Esophagus (tissue), 2 donors: ENCODE results near the gene HS6ST1. TPM values are rescaled to one million over a fixed set of nuclear protein-coding genes. Genes with fewer than 3 reads are reported as not detected.
A peak's percentile ranks its signal among the peaks of the same experiment; 100 is the strongest.

Experiments used
- H3K27ac ChIP-seq, 2 donors: one replicate each; pipeline ENCODE4 v1.5.1; 2013; ENCODE audit warnings: low read depth in 2 of 2, mild to moderate bottlenecking in 2 of 2, inconsistent platforms in 1 of 2, low read length in 1 of 2, moderate library complexity in 1 of 2
- H3K27me3 ChIP-seq, 2 donors: one replicate each; pipeline ENCODE4 v1.6.1; 2013; ENCODE audit warnings: low read length in 2 of 2, control low read depth in 1 of 2, mild to moderate bottlenecking in 1 of 2; ENCODE audit not compliant: insufficient read depth in 2 of 2, control insufficient read depth in 1 of 2
- H3K36me3 ChIP-seq, 2 donors: one replicate each; pipeline ENCODE4 v1.6.1; 2013; ENCODE audit warnings: low read length in 1 of 2; ENCODE audit not compliant: control insufficient read depth in 2 of 2, insufficient read depth in 2 of 2
- H3K4me1 ChIP-seq, 2 donors: one replicate each; pipeline ENCODE4 v1.6.1; 2013; ENCODE audit warnings: low read length in 1 of 2; ENCODE audit not compliant: control insufficient read depth in 2 of 2, insufficient read depth in 2 of 2
- H3K4me3 ChIP-seq, 2 donors: one replicate each; pipeline ENCODE4 v1.5.1; 2013; ENCODE audit warnings: low read length in 2 of 2, mild to moderate bottlenecking in 2 of 2, low read depth in 1 of 2, moderate library complexity in 1 of 2
- H3K9me3 ChIP-seq, 2 donors: one replicate each; pipeline ENCODE4 v1.6.1; 2013; ENCODE audit warnings: mild to moderate bottlenecking in 2 of 2, low read depth in 1 of 2, low read length in 1 of 2, moderate library complexity in 1 of 2; ENCODE audit not compliant: control insufficient read depth in 2 of 2, insufficient read depth in 1 of 2
- WGBS, 2 donors: extraction: QIAGEN DNeasy Blood & Tissue Kit; methylation state at CpG; one replicate each; pipeline ENCODE4 v1.1.7; 2013; 5-methylcytosine and 5-hydroxymethylcytosine counted together
- polyA plus RNA-seq, 2 donors: library from polyadenylated mRNA; stranded (reverse); fragments of 200-250 nt; gene quantifications; one replicate each; pipeline ENCODE4 v1.2.3, GENCODE V29; 2013
- donor health status: healthy with polysubstance abuse.
- donor health status: Bipolar disorder and iron deficiency.

HS6ST1 gene
- polyA plus RNA-seq, 2 donors: 23.1 to 29.9 TPM

DNA sequence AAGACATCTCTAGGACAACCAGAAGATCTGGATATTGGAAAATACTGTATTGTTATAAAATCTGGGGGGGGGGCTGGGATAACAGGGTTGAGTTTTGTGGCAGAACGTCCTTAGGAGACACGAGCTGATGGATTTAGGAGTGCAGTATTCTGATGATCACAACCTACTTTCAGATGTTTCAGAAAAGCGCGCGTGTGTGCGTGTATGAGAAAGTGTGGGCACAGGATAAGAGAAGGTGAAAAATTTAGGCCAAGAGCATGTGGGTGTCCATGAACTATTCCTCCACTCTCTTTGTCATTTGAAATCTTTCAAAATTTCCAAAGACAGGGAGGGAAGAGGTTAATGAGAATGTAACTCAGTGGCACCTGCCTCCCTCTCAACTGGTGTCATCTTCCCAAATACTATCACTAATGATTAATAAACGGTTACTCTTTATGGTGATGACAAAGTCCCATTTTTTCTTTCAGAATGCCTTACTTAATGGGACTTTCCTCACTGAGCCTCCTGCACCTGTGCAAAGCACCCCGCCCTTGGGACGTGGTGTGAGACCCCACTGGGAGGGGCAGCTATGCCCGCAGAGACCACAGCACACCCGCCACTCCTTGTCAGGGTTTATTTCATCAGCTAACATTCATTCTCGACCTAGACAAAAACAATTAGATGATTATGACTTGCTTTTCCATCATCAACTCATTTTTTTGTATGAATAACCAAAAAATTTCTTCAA is 53.6 kb downstream of the HS6ST1 start:
- H3K4me1 ChIP-seq: peaks cover 0 to 6% of the 10 kb centered on the region in 2 donors
- H3K36me3 ChIP-seq: peaks cover 0 to 12% of the 10 kb centered on the region in 2 donors
- H3K27ac ChIP-seq: no peak overlapping the region
- no peak overlapping the region for H3K4me3 ChIP-seq
- whole genome bisulfite sequencing, 2 donors: 71 to 79% methylated on average over 12 of the region's 12 CpGs
- H3K27me3 ChIP-seq: no peaks in the 10 kb centered on the region
- no peaks in the 10 kb centered on the region for H3K9me3 ChIP-seq

DNA sequence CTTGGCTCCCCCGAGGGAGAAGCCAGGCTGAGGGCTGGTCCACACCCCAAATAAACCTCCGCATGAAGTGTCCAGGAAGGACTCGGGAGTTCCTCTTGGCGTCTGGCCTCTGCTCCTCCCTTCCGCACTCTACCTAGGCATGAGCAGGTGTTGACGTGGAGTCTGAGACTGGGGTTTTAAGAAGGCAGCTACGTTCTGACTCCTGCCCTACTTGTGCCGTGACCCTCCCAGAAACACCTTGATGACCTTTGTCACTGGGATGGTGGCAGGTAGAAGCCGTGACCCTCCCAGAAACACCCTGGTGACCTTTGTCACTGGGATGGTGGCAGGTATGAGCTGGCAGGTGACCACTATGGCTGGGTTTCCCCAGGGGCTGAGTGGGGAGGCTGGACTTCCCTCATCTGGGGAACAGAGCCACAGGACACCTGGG is 54.8 kb downstream of the HS6ST1 start:
- Histone ChIP-seq H3K4me3 (no peak overlapping the region), H3K27me3 (no peaks in the 10 kb centered on the region), H3K4me1 (peaks cover 0 to 6% of the 10 kb centered on the region in 2 donors), H3K9me3 (no peaks in the 10 kb centered on the region), H3K27ac (peak overlapping the region in 1 of 2 donors; percentile 29), H3K36me3 (peaks cover 0 to 11% of the 10 kb centered on the region in 2 donors)
- WGBS, 2 donors: 81 to 86% methylated on average over 9 of the region's 9 CpGs

DNA sequence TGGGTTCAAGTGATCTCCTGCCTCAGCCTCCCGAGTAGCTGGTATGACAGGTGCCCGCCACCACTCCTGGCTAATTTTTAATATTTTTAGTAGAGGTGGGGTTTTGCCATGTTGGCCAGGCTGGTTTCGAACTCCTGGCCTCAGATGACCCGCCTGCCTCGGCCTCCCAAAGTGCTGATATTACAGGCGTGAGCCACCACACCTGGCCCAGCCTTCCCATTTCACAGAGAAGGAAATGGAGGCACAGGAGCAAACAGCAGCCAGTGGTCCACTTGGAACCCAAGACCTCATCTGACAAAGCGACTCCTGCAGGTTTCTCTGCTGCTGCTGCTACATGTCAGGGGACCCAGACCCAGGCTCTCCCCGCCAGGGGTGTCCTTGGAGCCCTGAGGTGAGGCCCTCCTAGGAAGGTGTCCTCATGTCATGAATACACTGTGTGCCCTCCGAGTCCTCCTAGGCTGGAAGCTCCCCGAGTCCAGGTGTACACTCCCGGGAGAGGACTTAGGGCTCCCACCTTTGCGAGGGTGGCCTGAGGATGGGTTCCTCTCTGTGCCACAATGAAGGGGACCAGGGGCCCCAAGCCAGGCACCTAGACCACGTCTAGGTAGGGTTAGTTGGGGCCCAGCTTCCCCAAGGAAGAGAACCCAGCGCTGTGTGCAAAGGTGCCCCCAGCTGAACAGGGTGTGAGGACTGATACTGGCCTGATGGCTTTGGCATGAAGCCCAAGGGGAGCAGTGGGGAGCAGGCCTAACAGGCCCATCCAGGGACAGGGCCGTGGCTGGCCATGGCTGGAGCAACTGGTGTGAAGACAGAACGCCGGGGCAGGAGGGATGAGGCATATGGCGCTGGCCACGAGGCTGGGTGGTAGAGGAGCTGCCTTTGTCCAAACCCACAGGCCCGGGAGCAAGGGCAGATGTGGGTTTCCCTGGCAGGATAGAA is 56.1 kb downstream of the HS6ST1 start:
- Histone ChIP-seq H3K4me3 (no peak overlapping the region), H3K4me1 (peaks cover 0 to 6% of the 10 kb centered on the region in 2 donors), H3K27ac (no peak overlapping the region), H3K36me3 (peaks cover 0 to 4% of the 10 kb centered on the region in 2 donors), H3K9me3 (no peaks in the 10 kb centered on the region), H3K27me3 (no peaks in the 10 kb centered on the region)
- 87 to 90% methylated on average over 20 of the region's 20 CpGs for WGBS, 2 donors

DNA sequence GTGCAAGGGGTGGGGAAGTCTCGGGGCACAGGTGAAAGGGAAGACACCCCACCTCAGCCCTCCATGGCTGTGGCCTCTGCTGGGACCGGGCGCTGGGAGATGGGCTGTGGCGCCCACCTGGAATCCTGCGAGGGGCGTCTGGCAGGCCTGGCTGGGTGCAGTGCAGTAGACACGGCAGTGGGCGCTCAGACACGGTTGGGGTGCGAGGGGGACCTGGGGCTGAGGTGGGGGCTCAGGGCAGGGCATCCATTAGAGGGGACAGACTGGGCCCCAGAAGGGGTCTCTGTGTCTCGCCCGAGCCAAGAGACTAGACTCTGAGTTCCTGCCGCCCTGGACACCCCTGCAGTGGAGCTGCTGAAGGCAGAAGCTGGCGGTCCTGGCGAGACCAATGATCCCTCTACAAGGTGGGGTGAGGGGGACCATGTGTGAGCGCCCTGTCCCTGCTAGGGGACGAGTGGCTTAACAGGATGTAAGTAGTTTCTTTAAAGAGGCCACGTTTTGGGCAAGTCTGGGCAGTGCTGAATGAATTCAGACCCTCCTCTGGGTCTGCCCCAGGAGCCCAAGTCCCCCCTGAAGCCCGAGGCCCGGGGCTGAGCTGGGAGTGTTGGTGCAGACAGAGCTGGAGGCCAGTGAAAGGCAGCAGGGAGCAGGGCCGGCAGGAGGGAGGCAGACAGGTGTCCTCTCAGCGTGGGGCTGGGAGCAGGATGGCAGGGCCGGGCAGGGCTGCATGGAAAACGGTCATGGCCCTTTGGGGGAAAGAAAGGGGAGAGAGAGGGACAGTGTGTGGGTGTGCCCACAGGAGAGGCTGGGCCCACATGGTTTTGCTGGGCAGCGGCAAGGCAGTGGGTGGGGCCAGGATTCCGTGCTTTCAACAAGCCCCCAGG is 57.2 kb downstream of the HS6ST1 start:
- Histone ChIP-seq H3K9me3 (no peaks in the 10 kb centered on the region), H3K27ac (peak overlapping the region; percentile 3 to 70)
- 65 to 68% methylated on average over 26 of the region's 26 CpGs for WGBS, 2 donors

DNA sequence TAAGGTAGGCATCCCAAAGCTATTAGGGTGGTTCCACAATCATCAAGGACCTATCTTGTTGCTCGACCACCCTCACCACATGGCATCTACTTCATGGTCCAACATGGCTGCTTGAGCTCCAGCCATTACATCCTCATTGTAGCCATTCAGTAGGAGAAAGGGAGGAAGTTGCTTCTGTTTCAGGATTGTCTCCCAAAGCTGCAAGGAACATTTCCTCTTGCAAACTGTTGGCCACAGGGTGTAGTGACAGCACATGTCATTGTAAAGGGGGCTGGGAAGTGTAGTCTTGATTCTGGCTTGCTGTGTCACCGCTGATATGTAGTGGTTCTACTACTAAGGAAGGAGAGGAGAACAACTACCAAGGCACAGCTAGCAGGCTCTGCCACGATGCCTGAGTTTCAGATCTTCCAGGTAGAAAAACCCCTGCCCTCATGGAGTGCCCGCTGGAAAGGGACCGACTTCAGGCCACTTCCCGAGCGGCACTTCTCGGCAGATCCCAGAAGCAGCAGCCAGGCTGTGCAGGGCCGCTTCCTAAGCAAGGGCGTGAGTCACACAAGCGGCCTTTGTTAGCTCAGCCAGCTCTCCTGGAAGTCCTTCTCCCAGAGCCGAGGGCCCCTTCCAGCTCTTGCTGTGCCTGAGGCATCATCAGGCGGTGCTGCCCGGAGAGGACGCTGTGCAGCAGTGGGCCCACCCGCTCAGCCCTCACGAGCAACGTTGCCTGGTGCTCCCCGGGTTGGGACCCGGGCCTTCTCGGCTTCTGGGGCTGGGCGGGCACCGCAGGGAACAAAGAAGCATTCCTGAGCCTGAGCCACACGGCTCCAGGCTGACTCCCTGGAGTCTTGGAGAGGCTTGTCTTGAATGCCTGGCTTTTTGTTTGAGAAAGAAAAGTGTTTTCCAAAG is 58.2 kb downstream of the HS6ST1 start:
- peaks cover 0 to 6% of the 10 kb centered on the region in 2 donors for H3K4me1 ChIP-seq
- H3K27me3 ChIP-seq: no peaks in the 10 kb centered on the region
- no peak overlapping the region for H3K4me3 ChIP-seq
- 42 to 51% methylated on average over 24 of the region's 24 CpGs for WGBS, 2 donors
- H3K36me3 ChIP-seq: peaks cover 0 to 4% of the 10 kb centered on the region in 2 donors
- no peaks in the 10 kb centered on the region for H3K9me3 ChIP-seq
- peak overlapping the region; percentile 70 for H3K27ac ChIP-seq

More for the DNA sequence above, 57.2 kb downstream of the HS6ST1 start:
- Histone ChIP-seq H3K4me3 (no peak overlapping the region), H3K4me1 (peaks cover 0 to 6% of the 10 kb centered on the region in 2 donors), H3K36me3 (peaks cover 0 to 4% of the 10 kb centered on the region in 2 donors), H3K27me3 (no peaks in the 10 kb centered on the region)

DNA sequence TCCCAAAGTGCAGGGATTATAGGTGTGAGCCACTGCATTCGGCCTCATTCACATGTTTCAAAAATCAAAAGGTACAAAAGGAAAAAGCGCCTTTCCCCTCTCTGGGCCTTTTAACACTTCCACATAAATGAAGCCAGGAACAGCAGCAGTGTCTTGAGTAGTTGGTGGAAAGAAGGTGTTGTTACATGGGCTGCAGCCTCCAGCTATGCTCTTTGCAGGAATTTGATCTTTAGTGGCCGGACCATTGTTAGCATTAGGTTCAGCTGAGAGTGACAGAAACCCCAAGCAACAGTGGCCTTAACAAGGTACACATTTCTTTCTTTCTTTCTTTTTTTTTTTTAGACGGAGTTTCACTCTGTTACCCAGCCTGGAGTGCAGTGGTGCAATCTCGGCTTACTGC is 59.1 kb downstream of the HS6ST1 start:
- WGBS, 2 donors: 93 to 95% methylated on average over 5 of the region's 5 CpGs
- H3K9me3 ChIP-seq: no peaks in the 10 kb centered on the region
- H3K36me3 ChIP-seq: peaks cover 0 to 4% of the 10 kb centered on the region in 2 donors
- no peaks in the 10 kb centered on the region for H3K27me3 ChIP-seq
- H3K4me3 ChIP-seq: no peak overlapping the region
- H3K27ac ChIP-seq: no peak overlapping the region
- H3K4me1 ChIP-seq: peaks cover 0 to 6% of the 10 kb centered on the region in 2 donors

DNA sequence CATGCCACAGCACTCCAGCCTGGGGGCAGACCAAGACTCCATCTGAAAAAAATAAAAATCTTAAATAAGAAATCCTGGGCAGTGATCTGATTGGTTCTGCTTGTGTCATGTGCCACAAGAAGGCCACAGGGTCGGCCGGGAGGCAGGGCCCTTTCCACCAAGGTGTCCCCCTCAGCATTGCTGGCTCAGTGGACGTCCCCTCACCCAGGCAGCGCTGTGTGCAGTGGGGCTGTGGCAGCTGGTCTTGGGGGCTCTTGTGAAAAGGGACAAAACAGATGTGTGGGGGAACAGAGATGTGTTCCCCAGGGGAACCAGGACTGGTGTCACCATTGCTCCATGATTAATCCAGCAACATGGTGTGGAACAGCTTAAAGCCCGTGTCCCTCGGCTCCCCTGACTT is 60.5 kb downstream of the HS6ST1 start:
- 83 to 87% methylated on average over 6 of the region's 6 CpGs for WGBS, 2 donors
- H3K9me3 ChIP-seq: no peaks in the 10 kb centered on the region
- H3K4me3 ChIP-seq: no peak overlapping the region
- H3K27ac ChIP-seq: no peak overlapping the region
- no peaks in the 10 kb centered on the region for H3K36me3 ChIP-seq
- peaks cover 0 to 6% of the 10 kb centered on the region in 2 donors for H3K4me1 ChIP-seq
- no peaks in the 10 kb centered on the region for H3K27me3 ChIP-seq

DNA sequence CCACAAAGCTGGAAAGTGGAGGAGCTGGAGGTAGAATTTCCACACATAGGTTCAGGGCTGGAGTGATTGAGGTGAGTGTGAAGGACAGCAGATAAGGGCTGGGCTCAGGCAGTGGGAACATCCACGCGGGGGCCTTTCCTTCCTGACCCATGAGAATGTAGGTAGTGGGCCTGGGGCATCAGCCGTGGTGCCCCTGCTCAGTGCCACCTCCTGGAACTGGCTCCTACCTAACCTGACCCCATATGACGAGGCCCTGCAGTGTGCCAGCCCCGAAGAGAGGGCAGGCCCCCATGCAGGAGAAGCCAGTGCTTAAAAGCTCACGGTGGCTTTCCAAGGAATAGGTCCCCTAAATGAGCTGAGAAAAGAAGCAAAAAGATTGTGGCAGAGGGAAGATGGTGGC is 66.2 kb downstream of the HS6ST1 start:
- H3K4me3 ChIP-seq: no peak overlapping the region
- H3K9me3 ChIP-seq: no peaks in the 10 kb centered on the region
- no peaks in the 10 kb centered on the region for H3K27me3 ChIP-seq
- no peaks in the 10 kb centered on the region for H3K36me3 ChIP-seq
- WGBS, 2 donors: 92 to 94% methylated on average over 6 of the region's 6 CpGs
- H3K4me1 ChIP-seq: no peaks in the 10 kb centered on the region
- H3K27ac ChIP-seq: no peak overlapping the region
